Spinal cord (tissue), 10 donors: Measurements from ENCODE around the gene ITGB3. TPM values are rescaled to one million over a fixed set of nuclear protein-coding genes. Genes with fewer than 3 reads are reported as not detected.
"Not testable (repeated sequence)": the region's sequence is repeated elsewhere in the genome, so short reads cannot be mapped to it uniquely, and the experiment has no call there.

Experiments used
- DNase-seq, 6 donors: peaks; one replicate each; pipeline versions ENCODE4 v3.0.0 to v3.0.0-alpha.2; 2013 to 2015; ENCODE audit warnings: low spot score in 6 of 6, low read depth in 4 of 6
- H3K27ac ChIP-seq: one replicate; pipeline ENCODE4 v1.5.1; 2013; ENCODE audit warnings: low read depth, low read length, control low read depth
- H3K27me3 ChIP-seq: one replicate; pipeline ENCODE4 v1.6.1; 2013; ENCODE audit warnings: low read length; ENCODE audit not compliant: control insufficient read depth, insufficient read depth
- H3K36me3 ChIP-seq: one replicate; pipeline ENCODE4 v1.6.1; 2013; ENCODE audit warnings: low read length; ENCODE audit not compliant: control insufficient read depth, insufficient read depth
- H3K4me1 ChIP-seq: one replicate; pipeline ENCODE4 v1.6.1; 2013; ENCODE audit warnings: low read length; ENCODE audit not compliant: control insufficient read depth, insufficient read depth
- H3K4me3 ChIP-seq: one replicate; pipeline ENCODE4 v1.5.1; 2013; ENCODE audit warnings: low read depth, low read length, control low read depth
- H3K9me3 ChIP-seq: one replicate; pipeline ENCODE4 v1.6.1; 2013; ENCODE audit warnings: low read length; ENCODE audit not compliant: control insufficient read depth, insufficient read depth
- WGBS: methylation state at CpG from one replicate; pipeline ENCODE4 v1.1.5; 2013; ENCODE audit warnings: missing lambda C conversion rate; ENCODE audit not compliant: insufficient coverage; 5-methylcytosine and 5-hydroxymethylcytosine counted together
- polyA plus RNA-seq, 2 donors: library from polyadenylated mRNA; unstranded; fragments of 120-200 nt; gene quantifications; one replicate each; pipeline ENCODE4 v1.2.1, GENCODE V29; 2013; ENCODE audit not compliant: insufficient read length in 2 of 2
- total RNA-seq, 2 donors: library from RNA; depleted of rRNA in 1 of 2; stranded (reverse); fragments of 120-200 nt in 1 of 2; fragments of >200 nt in 1 of 2; gene quantifications; one replicate each; pipeline versions ENCODE4 v1.2.3 to v1.2.4, GENCODE V29; 2013 to 2014
- donor health status: healthy.

ITGB3 gene
- total and polyA plus RNA-seq, 4 donors = 2.6 to 7.5 (median 3.6) TPM

DNA sequence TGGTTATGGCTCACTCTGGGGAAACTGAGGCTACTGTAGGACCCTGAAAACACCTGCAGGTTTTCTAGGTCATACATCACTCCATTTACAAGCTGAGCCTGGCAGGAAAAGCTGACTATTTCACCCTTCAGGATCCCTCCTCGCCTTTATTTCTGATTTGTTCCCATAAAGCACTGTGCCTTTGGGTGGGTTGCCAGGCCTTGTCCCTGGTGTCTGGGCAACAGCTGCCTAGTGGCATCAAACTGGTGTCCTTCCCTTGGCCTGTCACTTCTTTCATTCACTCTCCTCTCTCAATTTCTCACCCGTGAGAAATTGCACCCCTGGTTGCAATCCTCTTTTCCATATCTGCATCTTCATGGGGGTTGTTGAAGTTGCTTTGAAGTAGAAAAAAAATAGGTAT, 42.8 kb upstream of the ITGB3 start:
- no peaks in the 10 kb centered on the region for H3K27me3 ChIP-seq
- 64% methylated on average over 1 of the region's 2 CpGs for WGBS
- H3K9me3 ChIP-seq = no peaks in the 10 kb centered on the region
- H3K27ac ChIP-seq = no peak overlapping the region
- peaks cover 3% of the 10 kb centered on the region for H3K4me1 ChIP-seq
- no peak for DNase-seq
- no peak overlapping the region for H3K4me3 ChIP-seq
- no peaks in the 10 kb centered on the region for H3K36me3 ChIP-seq

DNA sequence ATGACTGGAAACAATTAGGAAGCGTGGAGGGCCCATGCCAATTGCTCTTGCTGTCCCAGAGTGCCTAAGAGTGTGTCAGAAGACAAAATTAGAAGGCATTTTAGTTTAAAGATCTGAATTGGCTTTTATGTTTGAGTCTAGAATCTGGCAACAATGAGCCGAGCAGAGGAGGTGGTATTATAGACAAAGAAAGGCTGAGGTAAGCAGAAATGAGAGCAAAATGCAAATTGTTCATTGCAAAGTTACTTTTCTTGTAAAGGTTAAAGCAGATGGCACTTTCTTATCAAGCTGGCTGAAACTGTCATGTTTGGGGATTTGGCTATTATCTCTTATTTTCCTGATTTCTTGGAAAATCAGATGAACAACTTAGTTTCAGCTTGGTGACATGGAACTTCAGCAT, 41.2 kb upstream of the ITGB3 start:
- Histone ChIP-seq H3K36me3 (no peaks in the 10 kb centered on the region), H3K4me3 (no peak overlapping the region), H3K27ac (no peak overlapping the region), H3K9me3 (no peaks in the 10 kb centered on the region), H3K27me3 (no peaks in the 10 kb centered on the region), H3K4me1 (peaks cover 3% of the 10 kb centered on the region)
- no peak for DNase-seq
- 64% methylated on average over 2 of the region's 2 CpGs for WGBS

DNA sequence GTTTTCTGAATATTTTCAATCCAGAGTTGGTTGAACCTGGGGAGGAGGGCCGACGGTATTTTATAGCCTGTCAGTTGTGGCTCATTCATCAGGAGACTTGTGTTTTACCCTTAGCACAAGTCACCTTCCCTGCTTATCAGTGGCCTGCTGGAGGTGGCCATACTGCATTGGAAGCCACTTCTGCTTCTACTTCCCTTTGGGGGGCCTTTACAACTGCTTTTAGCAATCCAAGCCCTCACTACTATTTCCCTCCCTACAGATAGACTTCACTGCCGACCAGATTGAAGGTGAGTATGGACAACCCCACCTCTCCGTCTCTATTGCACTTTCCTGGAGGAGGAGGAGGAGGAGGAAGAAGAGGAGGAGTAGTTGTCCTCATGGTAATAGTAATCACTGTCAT, 40.1 kb upstream of the ITGB3 start:
- H3K36me3 ChIP-seq = no peaks in the 10 kb centered on the region
- H3K27me3 ChIP-seq = no peaks in the 10 kb centered on the region
- no peak for DNase-seq
- H3K9me3 ChIP-seq = no peaks in the 10 kb centered on the region
- no peak overlapping the region for H3K4me3 ChIP-seq
- H3K27ac ChIP-seq = no peak overlapping the region
- peaks cover 3% of the 10 kb centered on the region for H3K4me1 ChIP-seq
- 47% methylated on average over 2 of the region's 4 CpGs for WGBS

DNA sequence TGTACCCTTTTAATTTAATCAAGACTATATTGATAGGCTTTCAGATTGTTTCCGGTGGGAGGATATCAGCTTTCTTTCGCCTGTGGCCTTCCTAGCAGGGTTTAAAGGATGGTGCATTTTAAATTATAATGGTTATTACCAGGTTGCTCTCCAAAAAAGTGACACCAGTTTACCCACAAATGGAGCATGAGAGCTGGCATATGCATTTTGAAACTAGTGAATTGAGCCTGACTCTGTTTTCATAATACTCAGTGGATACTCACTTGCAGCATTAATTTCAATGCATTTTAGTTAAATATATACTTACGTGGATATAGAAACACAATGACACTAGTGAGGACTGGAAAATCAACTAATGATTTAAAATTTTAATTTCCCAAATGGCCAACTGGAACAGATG, 38.7 kb upstream of the ITGB3 start:
- Histone ChIP-seq H3K4me1 (peaks cover 3% of the 10 kb centered on the region), H3K9me3 (no peaks in the 10 kb centered on the region), H3K27ac (no peak overlapping the region), H3K27me3 (no peaks in the 10 kb centered on the region), H3K36me3 (no peaks in the 10 kb centered on the region), H3K4me3 (no peak overlapping the region)
- no CpG with 5 or more reads among the region's 3 CpGs for WGBS
- peak in 1 of 6 donors; percentile 47 for DNase-seq

DNA sequence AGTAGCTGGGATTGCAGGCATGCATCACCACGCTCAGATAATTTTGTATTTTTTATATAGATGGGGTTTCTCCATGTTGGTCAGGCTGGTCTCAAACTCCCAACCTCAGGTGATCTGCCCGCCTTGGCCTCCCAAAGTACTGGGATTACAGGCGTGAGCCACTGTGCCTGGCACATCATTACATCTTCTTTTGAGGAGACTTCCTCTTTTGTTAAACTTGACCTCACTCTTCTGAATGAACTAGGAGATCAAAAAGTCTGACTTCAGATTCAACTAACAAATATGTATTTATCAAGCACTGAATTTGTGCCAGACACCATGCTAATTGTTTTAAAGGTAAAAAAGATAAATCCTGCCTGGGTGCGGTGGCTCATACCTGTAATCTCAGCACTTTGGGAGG, 36.8 kb upstream of the ITGB3 start:
- not testable (repeated sequence) for H3K4me3 ChIP-seq, H3K9me3 ChIP-seq, DNase-seq, H3K27me3 ChIP-seq, H3K27ac ChIP-seq, H3K36me3 ChIP-seq, H3K4me1 ChIP-seq
- 86% methylated on average over 1 of the region's 4 CpGs for WGBS

DNA sequence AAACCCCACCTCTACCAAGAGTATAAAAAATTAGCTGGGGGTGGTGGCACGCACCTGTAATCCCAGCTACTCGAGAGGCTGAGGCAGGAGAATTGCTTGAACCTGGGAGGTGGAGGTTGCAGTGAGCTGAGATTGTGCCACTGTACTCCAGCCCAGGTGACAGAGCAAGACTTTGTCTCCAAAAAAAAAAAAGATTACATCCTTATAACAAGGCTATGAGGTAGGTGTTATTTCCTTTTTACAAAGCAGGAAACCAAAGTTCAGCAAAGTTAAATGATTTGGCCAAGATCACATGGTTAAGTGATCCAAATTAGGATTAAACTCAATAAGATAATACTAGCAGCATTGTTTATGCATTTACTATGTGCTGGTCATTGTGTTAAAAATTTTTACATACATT, 36.3 kb upstream of the ITGB3 start:
- DNase-seq, H3K27ac ChIP-seq, H3K4me1 ChIP-seq, H3K36me3 ChIP-seq, H3K27me3 ChIP-seq, H3K9me3 ChIP-seq, H3K4me3 ChIP-seq: not testable (repeated sequence)
- no CpG with 5 or more reads among the region's 2 CpGs for WGBS

DNA sequence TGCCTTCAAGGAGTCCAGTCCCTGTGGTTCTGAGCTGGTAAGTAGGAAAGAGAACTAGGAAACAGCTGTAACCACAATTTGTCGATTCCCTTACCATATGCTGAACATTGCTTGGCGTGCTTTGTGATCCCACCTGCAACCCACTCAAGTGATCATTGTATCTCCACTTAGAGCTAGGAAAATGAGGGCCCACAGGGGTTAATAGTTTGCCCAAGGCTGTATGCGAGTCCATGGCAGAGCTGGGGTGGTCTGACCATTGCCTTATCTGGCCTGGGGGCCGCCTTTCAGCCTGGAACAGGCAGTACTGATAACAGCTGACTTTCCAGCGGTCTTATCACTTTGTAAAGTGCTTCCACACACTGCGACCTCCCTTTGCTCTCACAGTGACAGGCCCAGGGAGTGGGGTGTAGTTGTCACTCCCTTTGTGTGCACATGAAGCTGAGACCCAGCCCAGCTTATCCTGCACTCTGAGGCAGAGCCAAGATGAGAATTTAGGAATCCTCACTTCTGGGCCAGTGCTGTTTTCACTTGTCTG, 34.7 kb upstream of the ITGB3 start:
- WGBS = 79% methylated on average over 4 of the region's 6 CpGs
- no peaks in the 10 kb centered on the region for H3K9me3 ChIP-seq

DNA sequence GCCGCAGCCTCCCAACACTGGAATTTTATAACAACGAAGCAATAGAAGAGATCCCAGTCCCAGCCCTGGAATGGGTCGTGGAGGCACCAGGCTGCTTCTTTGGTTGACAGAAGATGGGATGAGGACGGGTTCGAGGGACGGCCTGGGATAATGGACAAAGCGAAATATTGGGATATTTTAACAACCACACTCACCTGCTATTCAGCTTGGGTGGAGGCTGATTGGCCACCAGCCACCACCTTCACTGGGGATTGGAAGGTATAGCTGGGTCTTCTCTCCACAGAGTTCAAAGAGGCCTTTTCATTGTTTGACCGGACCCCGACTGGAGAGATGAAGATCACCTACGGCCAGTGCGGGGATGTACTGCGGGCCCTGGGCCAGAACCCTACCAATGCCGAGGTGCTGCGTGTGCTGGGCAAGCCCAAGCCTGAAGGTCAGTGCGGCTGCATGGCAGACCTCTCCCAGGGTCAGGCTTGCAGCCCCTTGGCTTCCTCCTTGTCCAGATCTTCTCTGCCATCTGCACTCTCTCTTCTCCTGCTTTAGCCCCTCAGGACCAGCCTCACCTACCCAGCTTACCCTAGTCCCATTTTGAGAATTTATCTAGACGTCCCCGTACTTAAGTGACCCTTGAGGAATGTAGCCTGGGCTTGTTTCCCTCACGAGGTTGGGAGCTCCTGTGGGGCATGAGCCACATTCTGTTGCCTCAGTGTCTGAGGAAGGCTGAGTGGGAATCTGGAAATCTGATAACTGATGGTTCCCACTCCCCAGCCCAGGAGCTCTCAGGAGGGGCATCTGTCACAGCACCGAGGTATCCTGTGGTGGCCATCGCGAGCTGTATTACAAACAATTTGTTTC, 33.8 kb upstream of the ITGB3 start:
- WGBS = 89% methylated on average over 12 of the region's 21 CpGs
- Histone ChIP-seq H3K4me3 (no peak overlapping the region), H3K27ac (no peak overlapping the region), H3K27me3 (no peaks in the 10 kb centered on the region), H3K4me1 (peaks cover 6% of the 10 kb centered on the region), H3K9me3 (peaks cover 2% of the 10 kb centered on the region), H3K36me3 (no peaks in the 10 kb centered on the region)
- no peak for DNase-seq

More for the DNA sequence above, 34.7 kb upstream of the ITGB3 start:
- no peak overlapping the region for H3K4me3 ChIP-seq
- H3K27me3 ChIP-seq = no peaks in the 10 kb centered on the region
- no peaks in the 10 kb centered on the region for H3K36me3 ChIP-seq
- H3K4me1 ChIP-seq = peaks cover 3% of the 10 kb centered on the region
- no peak for DNase-seq
- H3K27ac ChIP-seq = no peak overlapping the region

DNA sequence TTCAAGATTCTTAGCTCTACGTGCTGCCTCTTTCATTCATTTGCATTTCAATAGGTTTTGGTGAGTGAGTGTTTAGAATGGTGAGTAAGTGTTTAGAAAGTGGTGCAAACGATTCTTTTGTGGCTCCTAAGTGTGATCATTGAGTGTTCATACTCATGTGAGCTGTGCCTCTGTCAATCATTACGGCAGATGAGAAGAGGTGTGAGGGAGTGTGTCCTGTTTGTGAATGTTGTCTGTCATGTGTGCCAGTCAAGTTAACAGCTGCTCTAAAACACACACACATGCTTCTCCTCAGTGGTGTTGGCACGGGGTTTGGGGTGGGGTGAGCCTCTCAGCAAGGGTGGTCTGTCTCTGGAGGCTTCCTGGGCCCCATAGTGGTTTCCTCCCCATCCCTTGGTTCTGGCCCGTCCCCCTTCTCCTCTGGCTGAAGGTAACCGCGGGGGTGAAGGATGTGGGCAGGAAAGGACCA, 33.1 kb upstream of the ITGB3 start:
- no peak overlapping the region for H3K27ac ChIP-seq
- peaks cover 2% of the 10 kb centered on the region for H3K9me3 ChIP-seq
- no peak for DNase-seq
- WGBS = 18% methylated on average over 2 of the region's 7 CpGs
- H3K4me3 ChIP-seq = no peak overlapping the region
- H3K27me3 ChIP-seq = no peaks in the 10 kb centered on the region
- peaks cover 8% of the 10 kb centered on the region for H3K4me1 ChIP-seq
- H3K36me3 ChIP-seq = no peaks in the 10 kb centered on the region

DNA sequence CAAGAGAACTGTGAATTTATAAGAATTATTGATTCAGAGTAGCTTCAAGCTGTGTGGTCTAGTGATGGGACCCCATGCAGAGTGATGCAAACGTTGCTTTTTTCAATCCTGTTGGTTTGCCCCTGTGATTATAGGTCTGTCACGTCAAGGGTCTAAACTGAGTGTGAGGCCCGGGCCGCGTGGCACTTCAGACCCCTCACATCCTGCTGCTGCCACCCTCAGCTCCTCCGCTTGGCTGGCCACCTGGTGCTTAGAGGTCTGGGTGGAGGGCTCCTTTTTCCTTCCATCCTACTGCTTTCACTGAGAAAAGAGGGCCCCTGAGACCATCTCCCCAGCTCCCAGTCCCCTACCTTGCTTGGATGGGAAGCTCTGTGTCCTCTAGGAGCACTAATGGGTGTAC, 32.5 kb upstream of the ITGB3 start:
- WGBS = 79% methylated on average over 4 of the region's 6 CpGs
- Histone ChIP-seq H3K27ac (no peak overlapping the region), H3K4me1 (peaks cover 8% of the 10 kb centered on the region), H3K27me3 (no peaks in the 10 kb centered on the region), H3K4me3 (no peak overlapping the region), H3K9me3 (peaks cover 2% of the 10 kb centered on the region), H3K36me3 (no peaks in the 10 kb centered on the region)
- DNase-seq = no peak
